Gastrocnemius medialis (tissue), 4 donors: Measurements from ENCODE around the gene DHX34. TPM values are rescaled to one million over a fixed set of nuclear protein-coding genes. Genes with fewer than 3 reads are reported as not detected.
A peak's percentile ranks its signal among the peaks of the same experiment; 100 is the strongest.

Experiments
- ATAC-seq, 2 donors: fragments of 150-250 bp; one replicate each; pipeline ENCODE4 v1.9.1; 2016
- DNase-seq, 2 donors: peaks; one replicate each; pipeline ENCODE4 v3.0.0-alpha.2; 2019
- H3K27ac ChIP-seq, 4 donors: fragments of 200-600 bp; sonication (generic); 1 replicate in 1 of 4; 2 replicates in 3 of 4; pipeline ENCODE4 v1.5.1; 2016 to 2018; ENCODE audit warnings: mild to moderate bottlenecking in 2 of 4, moderate library complexity in 1 of 4
- H3K27me3 ChIP-seq, 3 donors: fragments of 200-600 bp; sonication (generic) in 2 of 3; 1 replicate in 1 of 3; 2 replicates in 2 of 3; pipeline versions ENCODE4 v1.5.1 to v1.6.0; 2016 to 2019; ENCODE audit warnings: mild to moderate bottlenecking in 1 of 3, moderate library complexity in 1 of 3
- H3K36me3 ChIP-seq, 2 donors: fragments of 200-600 bp; sonication (generic) in 1 of 2; one replicate each; pipeline ENCODE4 v1.5.1; 2017 to 2018
- H3K4me1 ChIP-seq, 2 donors: fragments of 200-600 bp; sonication (generic) in 1 of 2; one replicate each; pipeline ENCODE4 v1.5.1; 2016 to 2017; ENCODE audit warnings: mild to moderate bottlenecking in 2 of 2
- H3K4me3 ChIP-seq, 4 donors: fragments of 200-600 bp; sonication (generic) in 3 of 4; 1 replicate in 1 of 4; 2 replicates in 3 of 4; pipeline ENCODE4 v1.5.1; 2016 to 2019; ENCODE audit warnings: mild to moderate bottlenecking in 2 of 4
- H3K9me3 ChIP-seq, 3 donors: fragments of 200-600 bp; sonication (generic) in 2 of 3; 1 replicate in 1 of 3; 2 replicates in 2 of 3; pipeline ENCODE4 v1.5.1; 2016 to 2019
- POLR2A ChIP-seq, 2 donors: fragments of 450-650 bp; IDR thresholded peaks; one replicate each; pipeline ENCODE4 v1.6.1; 2017; ENCODE audit warnings: antibody characterized with exemption in 2 of 2, mild to moderate bottlenecking in 2 of 2, moderate library complexity in 2 of 2
- in situ Hi-C, 4 donors: fragments of 200-750 bp; cut with MboI; loops; one replicate each; pipeline versions ENCODE4 v1.15.0 to v1.8.0; 2017; ENCODE audit warnings: low sequenced_read_pairs in 4 of 4
- intact Hi-C: fragments of 100-400 bp; cut with DNase I; formaldehyde crosslinking; loops from one replicate; pipeline ENCODE4 v1.15.1; 2023; ENCODE audit warnings: low total_unique reads
- total RNA-seq, 4 donors: library from RNA; depleted of rRNA; stranded (reverse); fragments of >200 nt; gene quantifications; one replicate each; pipeline versions ENCODE4 v1.1.0 to v1.2.3, GENCODE V29; 2016
- TF ChIP-seq, protein P1 (sequence below), 5 experiments: fragments of 450-650 bp in 3 of 5; fragments of 200-600 bp in 2 of 5; sonication (generic) in 2 of 5; IDR thresholded peaks in 4 of 5; conservative IDR thresholded peaks in 1 of 5; 1 replicate in 4 of 5; 2 replicates in 1 of 5; pipeline ENCODE4 v1.5.1; 2016 to 2019; ENCODE audit warnings: antibody characterized with exemption in 5 of 5, mild to moderate bottlenecking in 3 of 5, moderate library complexity in 3 of 5

DHX34 gene
- total RNA-seq, 4 donors from 2014 or later: 14.3 to 19.3 (median 14.7) TPM

DNA sequence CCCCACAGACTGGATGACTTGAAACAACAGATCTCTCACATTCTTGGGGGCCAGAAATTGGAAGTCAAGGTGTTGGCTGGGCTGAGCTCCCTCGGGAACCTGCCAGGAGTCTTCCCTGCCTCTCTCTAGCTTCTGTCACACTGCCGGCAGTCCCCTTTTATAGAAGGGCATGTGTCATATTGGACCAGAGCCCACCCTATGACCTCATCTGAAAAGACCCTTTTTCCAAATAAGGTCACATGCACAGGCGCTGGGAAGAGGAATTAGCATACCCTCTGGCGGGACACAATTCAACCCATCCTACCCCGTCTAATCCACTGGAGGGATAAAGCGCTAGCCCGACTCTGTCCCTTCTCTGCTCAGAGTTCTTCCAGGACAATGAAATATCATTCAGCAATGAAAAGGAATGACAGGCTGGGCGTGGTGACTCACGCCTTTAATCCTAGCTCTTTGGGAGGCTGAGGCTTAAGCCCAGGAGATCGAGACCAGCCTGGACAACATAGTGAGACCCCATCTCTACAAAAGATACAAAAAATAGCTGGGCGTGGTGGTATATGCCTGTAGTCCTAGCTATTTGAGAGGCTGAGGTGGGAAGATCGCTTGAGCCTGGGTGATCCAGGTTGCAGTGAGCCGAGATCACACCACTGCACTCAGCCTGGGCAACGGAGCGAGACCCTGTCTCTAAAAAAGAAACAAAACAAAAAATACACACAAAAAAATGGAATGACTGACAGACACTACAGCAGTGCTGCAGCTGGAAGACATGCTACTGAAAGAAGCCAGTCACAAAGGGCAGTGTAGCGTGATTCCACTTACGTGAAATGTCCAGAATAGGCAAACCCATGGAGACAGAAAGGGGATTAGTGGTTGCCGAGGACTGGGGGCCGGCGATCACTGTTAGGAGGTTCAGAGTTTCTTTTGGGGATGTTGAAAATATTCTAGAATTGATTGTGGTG lies 41.7 kb downstream of the DHX34 start:
- in situ Hi-C loops: loop anchor here in 3 of 4 donors (5.0 to 10.0 kb wide), 2 partner anchors 94 to 96 kb away; no protein-coding TSS in a partner anchor
- no peaks in the 10 kb centered on the region for H3K4me1 ChIP-seq
- no peak overlapping the region for H3K27ac ChIP-seq
- ATAC-seq (no peak), DNase-seq (no peak)
- no peak for TF ChIP-seq POLR2A (IDR thresholded peaks at IDR 0.05)
- TF ChIP-seq, protein P1, sequence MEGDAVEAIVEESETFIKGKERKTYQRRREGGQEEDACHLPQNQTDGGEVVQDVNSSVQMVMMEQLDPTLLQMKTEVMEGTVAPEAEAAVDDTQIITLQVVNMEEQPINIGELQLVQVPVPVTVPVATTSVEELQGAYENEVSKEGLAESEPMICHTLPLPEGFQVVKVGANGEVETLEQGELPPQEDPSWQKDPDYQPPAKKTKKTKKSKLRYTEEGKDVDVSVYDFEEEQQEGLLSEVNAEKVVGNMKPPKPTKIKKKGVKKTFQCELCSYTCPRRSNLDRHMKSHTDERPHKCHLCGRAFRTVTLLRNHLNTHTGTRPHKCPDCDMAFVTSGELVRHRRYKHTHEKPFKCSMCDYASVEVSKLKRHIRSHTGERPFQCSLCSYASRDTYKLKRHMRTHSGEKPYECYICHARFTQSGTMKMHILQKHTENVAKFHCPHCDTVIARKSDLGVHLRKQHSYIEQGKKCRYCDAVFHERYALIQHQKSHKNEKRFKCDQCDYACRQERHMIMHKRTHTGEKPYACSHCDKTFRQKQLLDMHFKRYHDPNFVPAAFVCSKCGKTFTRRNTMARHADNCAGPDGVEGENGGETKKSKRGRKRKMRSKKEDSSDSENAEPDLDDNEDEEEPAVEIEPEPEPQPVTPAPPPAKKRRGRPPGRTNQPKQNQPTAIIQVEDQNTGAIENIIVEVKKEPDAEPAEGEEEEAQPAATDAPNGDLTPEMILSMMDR (IDR thresholded peaks at IDR 0.05 in 4 of 5, conservative IDR thresholded peaks at IDR 0.05 in 1 of 5): no peak
- H3K36me3 ChIP-seq: no peaks in the 10 kb centered on the region
- H3K27me3 ChIP-seq: peaks cover 0 to 7% (median 5%) of the 10 kb centered on the region in 3 donors
- no peak overlapping the region for H3K4me3 ChIP-seq
- intact Hi-C loops: loop anchor here (1.0 to 5.0 kb wide), 2 partner anchors 95 to 184 kb away; no protein-coding TSS in a partner anchor
- H3K9me3 ChIP-seq: no peaks in the 10 kb centered on the region

DNA sequence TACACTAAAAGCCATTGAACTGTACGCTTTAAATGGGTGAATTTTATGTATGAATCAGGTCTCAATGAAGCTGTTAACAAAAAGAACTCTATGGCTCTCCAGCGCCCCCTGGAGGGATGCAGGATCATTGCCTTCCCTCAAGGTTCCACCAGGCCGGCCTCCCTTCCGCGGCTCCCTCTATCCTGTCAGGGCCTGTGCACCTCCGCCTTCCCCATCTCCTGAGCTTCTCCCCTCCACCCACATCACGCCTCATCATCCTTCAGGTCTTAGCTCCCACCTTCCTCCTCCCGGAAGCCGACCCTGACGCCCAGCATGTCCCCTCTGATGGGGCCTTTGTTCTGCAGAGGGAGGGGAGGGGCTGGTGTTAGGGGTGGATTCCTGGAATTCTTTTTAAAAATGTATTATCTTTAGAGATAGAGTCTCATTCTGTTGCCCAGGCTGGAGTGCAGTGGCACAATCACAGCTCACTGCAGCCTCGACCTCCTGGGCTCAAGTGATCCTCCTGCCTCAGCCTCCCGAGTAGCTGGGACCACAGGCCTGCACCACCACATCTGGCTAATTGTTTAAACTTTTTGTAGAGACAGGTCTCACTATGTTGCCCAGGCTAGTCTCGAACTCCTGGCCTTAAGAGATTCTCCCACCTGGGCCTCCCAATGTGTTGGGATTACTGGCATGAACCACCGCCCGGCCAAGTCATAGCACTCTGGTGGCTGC lies 42.6 kb downstream of the DHX34 start:
- TF ChIP-seq, protein P1 (IDR thresholded peaks at IDR 0.05 in 4 of 5, conservative IDR thresholded peaks at IDR 0.05 in 1 of 5): peak; percentile 72 to 85 (median 80)
- no peak for TF ChIP-seq POLR2A (IDR thresholded peaks at IDR 0.05)
- ATAC-seq (peak; percentile 60 to 62), DNase-seq (peak in 1 of 2 donors; percentile 42)
- no peaks in the 10 kb centered on the region for H3K9me3 ChIP-seq
- intact Hi-C loops: loop anchor here (1.0 to 5.0 kb wide), 2 partner anchors 95 to 184 kb away; no protein-coding TSS in a partner anchor
- no peak overlapping the region for H3K4me3 ChIP-seq
- in situ Hi-C loops: loop anchor here in 3 of 4 donors (5.0 to 10.0 kb wide), 2 partner anchors 94 to 97 kb away; no protein-coding TSS in a partner anchor
- H3K27ac ChIP-seq: no peak overlapping the region
- peaks cover 0 to 7% (median 4%) of the 10 kb centered on the region in 3 donors for H3K27me3 ChIP-seq
- H3K36me3 ChIP-seq: no peaks in the 10 kb centered on the region
- no peaks in the 10 kb centered on the region for H3K4me1 ChIP-seq

DNA sequence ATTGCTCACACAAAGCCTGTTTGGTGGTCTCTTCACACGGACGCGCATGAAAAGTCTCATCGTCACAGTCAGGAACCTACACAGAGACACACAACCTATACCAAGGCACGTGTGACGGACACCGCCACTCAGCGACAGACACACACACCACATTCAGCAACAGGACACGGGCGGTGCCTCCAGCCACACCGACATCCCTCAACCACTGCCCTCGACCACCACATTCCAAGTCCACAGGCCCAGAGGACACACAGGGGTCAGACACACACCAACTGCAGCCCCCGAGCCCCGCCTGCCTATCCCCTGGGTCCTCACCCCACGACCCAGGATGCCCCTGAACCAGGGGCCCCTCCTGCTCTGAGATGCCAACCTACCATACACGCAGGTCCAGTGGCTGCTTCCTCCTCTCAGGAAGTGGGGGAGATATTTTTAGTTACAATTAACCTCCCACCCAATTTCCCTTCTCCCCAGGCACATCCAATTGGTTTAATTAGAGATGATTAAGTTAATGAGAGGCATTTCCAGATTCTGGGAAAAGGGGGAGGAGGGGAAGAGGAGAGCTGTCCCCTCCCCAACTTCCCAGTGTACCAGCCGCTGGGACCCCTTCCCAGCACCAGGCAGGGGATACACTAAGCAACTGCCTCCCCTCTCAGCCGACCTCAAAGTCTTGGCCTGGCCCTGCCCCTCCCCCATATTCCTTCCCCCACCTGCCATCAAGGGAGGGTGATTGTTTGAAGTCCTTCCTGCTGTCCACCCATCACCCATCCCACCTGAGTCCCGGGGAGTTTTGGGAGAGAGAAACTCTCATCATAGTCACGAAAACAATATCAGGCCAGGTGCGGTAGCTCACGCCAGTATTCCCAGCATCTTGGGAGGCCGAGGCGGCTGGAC lies 49.8 kb downstream of the DHX34 start:
- H3K4me3 ChIP-seq: no peak overlapping the region
- no peak for DNase-seq
- no peaks in the 10 kb centered on the region for H3K36me3 ChIP-seq
- H3K27me3 ChIP-seq: peaks cover 0 to 6% (median 0%) of the 10 kb centered on the region in 3 donors
- in situ Hi-C loops: loop anchor here in 2 of 4 donors (10.0 kb wide), 1 partner anchor 104 kb away; no protein-coding TSS in a partner anchor
- ATAC-seq: no peak
- H3K9me3 ChIP-seq: no peaks in the 10 kb centered on the region
- intact Hi-C loops: no loop called here
- no peak overlapping the region for H3K27ac ChIP-seq
- TF ChIP-seq, protein P1 (IDR thresholded peaks at IDR 0.05 in 4 of 5, conservative IDR thresholded peaks at IDR 0.05 in 1 of 5): no peak
- no peak for TF ChIP-seq POLR2A (IDR thresholded peaks at IDR 0.05)
- H3K4me1 ChIP-seq: no peaks in the 10 kb centered on the region

DNA sequence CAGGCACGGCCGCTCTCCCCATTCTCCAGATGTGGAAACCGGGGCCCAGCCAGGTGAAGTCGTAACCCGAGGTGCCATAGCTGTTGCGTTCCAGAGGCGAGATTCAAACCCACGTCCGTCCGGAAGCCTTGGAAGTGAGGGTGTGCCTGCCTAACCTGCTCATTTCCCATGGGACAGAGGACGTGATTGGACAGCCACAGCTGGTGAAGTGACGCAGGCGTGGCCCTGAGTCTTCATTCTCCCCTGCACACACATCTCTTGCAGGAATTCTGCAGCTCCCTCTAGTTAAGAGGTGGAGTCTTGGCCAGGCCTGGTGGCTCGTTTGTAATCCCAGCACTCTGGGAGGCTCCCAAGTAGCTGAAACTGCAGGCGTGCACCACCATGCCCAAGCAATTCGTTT lies 53.4 kb downstream of the DHX34 start:
- H3K4me3 ChIP-seq: no peak overlapping the region
- no peak overlapping the region for H3K27ac ChIP-seq
- peaks cover 25 to 28% (median 25%) of the 10 kb centered on the region in 3 donors for H3K27me3 ChIP-seq
- intact Hi-C loops: no loop called here
- H3K9me3 ChIP-seq: no peaks in the 10 kb centered on the region
- ATAC-seq (no peak), DNase-seq (no peak)
- H3K4me1 ChIP-seq: no peaks in the 10 kb centered on the region
- TF ChIP-seq, protein P1 (IDR thresholded peaks at IDR 0.05 in 4 of 5, conservative IDR thresholded peaks at IDR 0.05 in 1 of 5): no peak
- TF ChIP-seq POLR2A (IDR thresholded peaks at IDR 0.05): no peak
- in situ Hi-C loops: no loop called here
- no peaks in the 10 kb centered on the region for H3K36me3 ChIP-seq
